H1 (cell line): ENCODE results near the gene TTC27. TPM values are rescaled to one million over a fixed set of nuclear protein-coding genes. Genes with fewer than 3 reads are reported as not detected.

Experiments used
- CHD7 ChIP-seq: fragments of 300-600 bp; sonication (generic); IDR thresholded peaks from 2 replicates; pipeline ENCODE4 v1.7.1; 2012; ENCODE audit warnings: low read length, moderate library complexity, mild to moderate bottlenecking, inconsistent platforms; ENCODE audit not compliant: insufficient replicate concordance
- SP2 ChIP-seq: IDR thresholded peaks from 2 replicates; pipeline ENCODE4 v1.6.1; 2012; ENCODE audit warnings: mild to moderate bottlenecking, low read length, inconsistent platforms
- polyA plus RNA-seq, 7 experiments: library from polyadenylated mRNA; depleted of rRNA in 3 of 7; stranded (reverse) in 5 of 7; unstranded in 2 of 7; fragments of >200 nt in 5 of 7; fragments of 200-250 nt in 2 of 7; gene quantifications; 1 replicate in 5 of 7; 2 replicates in 1 of 7; 4 replicates in 1 of 7; pipeline versions ENCODE4 v1.2.1 to v1.2.3, GENCODE V29; 2011 to 2013; ENCODE audit warnings: missing spikeins in 2 of 7, mixed read lengths in 2 of 7
- total RNA-seq: library from RNA; stranded (reverse); fragmentation: NEBNext Ultra II Directional; extraction: Animal tissue kit (Norgen Biotek cat#: 25700); gene quantifications from 2 replicates; pipeline ENCODE4 v1.2.1, GENCODE V29; 2021

TTC27 gene
- total and polyA plus RNA-seq, 2 of the 8 experiments (the other 6 are each of a cell fraction or from before 2014, with no cell fraction given): 13.8 to 29.1 TPM

GRCh38 chr2:32844253-32844652 lies 216.4 kb downstream of the TTC27 start (continued):
- TF ChIP-seq CHD7: no peak
- no peak for TF ChIP-seq SP2
